GM19099 (cell line): ENCODE results near the gene MRPL2.
A peak's percentile ranks its signal among the peaks of the same experiment; 100 is the strongest.

Source experiments
- POLR2A ChIP-seq: IDR thresholded peaks from 3 replicates; pipeline ENCODE4 v1.6.1; 2011; ENCODE audit warnings: low read depth; ENCODE audit not compliant: insufficient read length; ENCODE audit errors: extremely low read depth

The MRPL2 gene

DNA sequence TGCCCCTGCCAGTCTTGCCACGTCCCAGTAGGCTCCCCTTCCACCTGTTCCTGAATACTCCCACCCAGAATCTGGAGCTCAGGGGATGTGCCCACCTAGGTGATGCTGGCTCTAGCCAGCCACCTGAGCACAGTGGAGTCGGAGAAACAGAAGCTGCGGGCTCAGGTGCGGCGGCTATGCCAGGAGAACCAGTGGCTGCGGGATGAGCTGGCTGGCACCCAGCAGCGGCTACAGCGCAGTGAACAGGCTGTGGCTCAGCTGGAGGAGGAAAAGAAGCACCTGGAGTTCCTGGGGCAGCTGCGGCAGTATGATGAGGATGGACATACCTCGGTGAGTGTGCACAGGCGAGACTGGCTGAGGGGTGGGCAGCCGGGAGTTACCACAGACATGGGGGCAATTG, 3.6 kb upstream of the MRPL2 start:
- no peak for TF ChIP-seq POLR2A

DNA sequence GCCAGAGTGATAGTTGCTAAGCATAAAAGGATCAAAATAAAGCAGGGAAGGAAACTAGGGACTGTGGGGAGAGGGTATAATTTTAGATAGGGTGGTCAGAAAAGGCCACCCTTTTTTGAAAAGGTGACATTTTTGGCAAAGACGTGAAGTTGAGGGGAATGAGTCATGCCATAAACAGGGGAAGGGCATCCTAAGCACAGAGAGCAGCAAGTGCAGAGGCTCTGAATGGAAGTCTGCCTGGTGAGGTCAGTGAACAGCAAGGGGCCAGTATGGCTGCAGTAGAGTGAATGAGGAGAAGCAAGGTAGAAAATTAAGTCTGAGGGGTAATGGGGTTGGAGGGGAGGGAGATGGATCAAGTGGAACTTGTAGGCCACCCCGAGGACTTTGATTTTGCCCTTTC, 2.6 kb upstream of the MRPL2 start:
- TF ChIP-seq POLR2A = no peak

DNA sequence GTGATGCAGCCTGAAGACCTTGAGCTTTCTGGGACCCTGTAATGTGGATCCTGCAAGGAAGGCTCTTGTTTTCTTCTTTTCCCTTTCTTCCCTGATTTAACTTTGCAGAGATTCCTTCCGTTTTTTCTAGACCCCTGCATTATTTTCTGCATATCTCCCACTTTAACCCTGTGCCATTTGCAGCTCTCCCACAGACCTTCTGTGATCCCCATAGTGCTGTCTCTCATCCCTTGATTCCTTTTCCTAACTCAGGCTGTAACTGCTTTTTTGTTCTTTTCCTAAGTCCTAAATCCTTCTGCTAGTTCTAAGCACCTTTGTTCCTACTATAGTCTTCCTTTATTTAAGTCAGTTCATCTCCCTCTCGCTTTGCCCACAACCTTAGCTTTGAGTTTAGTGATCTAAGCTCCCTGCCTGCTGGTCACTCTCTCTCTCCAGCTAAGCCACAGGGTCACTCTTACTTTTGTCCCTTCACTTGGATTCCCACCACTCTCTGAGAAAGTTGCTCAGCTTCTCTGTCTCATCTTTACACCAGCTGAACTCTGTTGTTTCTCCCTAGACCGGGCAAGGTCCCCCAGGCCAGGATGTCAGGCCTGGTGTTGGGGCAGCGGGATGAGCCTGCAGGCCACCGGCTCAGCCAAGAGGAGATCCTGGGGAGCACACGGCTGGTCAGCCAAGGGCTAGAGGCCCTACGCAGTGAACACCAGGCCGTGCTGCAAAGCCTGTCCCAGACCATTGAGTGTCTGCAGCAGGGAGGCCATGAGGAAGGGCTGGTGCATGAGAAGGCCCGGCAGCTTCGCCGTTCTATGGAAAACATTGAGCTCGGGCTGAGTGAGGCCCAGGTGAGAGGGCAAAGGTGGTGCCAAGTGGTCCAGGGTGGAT, 1.8 kb upstream of the MRPL2 start:
- TF ChIP-seq POLR2A = no peak

DNA sequence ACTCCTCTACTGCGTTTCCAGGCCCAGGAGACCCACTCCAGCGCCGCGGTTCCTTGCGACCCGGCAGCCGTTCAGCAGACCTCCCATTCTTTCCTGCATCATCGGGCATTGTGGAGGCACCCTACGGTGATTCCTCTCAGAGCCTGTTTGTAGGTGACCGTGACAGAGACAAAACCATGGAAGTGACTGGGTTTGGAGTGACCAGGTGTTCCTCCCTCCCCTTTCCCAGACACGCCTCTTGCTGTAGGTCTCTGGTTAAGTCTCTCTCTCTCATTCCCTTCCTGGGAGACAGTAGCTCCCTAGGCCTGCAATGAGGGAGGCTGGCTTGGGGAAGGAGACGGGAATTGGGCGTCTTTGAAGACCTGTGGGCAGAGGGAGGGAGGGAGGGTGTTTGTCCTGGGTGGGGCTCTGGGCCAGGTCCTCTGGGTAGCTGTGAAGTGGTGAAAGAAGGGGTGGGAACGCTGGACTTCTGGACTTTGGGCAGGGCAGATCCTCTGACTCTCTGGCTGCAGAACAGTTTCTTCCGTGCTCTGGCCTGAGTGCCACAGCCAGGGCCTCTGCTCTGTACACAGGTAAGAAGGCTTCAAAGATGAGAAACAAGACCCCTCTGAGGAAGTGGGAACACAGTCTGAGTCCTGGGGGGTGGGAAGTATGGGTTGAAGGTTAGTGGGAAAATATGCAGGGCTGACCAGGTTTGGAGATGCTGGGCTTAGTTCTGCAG, 960 bp upstream of the MRPL2 start:
- no peak for TF ChIP-seq POLR2A

DNA sequence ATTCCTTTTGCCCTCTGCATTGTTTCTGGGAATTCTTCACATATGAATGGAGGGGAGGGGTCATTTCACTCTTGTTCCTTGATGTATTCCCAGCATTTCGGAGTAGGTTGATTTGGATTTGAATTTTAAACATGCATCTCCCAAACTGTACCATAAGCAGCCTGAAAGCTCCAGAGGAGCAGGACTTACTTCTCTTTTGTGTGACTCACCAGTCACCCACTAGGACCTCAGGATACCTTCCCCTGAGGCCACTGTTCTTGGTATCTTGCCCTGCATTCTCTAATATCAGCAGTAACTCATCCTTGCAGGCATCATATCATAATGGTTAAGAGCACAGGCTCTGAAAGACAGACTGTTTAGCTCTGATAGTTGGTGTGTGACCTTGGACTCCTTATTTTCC, 703 bp downstream of the MRPL2 start:
- TF ChIP-seq POLR2A = no peak

DNA sequence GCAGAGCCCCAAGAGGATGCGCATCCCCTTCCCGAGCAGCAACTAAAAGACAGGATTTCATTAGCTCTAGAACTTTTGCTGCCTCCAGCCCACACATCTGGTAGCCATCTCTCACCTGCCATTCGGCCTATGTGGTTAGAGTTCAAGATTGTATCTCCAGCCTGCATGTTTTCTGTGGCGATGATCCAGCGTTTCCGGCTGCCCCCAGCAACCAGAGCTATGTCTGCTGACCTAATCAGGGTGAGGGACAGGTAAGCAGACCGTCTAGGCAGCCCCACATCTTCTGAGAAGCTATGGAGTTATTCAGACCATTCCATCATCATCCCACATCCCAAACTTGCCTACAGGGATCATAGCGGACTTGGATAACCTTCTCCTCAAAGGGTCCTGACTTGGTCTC, 3.3 kb downstream of the MRPL2 start:
- no peak for TF ChIP-seq POLR2A

DNA sequence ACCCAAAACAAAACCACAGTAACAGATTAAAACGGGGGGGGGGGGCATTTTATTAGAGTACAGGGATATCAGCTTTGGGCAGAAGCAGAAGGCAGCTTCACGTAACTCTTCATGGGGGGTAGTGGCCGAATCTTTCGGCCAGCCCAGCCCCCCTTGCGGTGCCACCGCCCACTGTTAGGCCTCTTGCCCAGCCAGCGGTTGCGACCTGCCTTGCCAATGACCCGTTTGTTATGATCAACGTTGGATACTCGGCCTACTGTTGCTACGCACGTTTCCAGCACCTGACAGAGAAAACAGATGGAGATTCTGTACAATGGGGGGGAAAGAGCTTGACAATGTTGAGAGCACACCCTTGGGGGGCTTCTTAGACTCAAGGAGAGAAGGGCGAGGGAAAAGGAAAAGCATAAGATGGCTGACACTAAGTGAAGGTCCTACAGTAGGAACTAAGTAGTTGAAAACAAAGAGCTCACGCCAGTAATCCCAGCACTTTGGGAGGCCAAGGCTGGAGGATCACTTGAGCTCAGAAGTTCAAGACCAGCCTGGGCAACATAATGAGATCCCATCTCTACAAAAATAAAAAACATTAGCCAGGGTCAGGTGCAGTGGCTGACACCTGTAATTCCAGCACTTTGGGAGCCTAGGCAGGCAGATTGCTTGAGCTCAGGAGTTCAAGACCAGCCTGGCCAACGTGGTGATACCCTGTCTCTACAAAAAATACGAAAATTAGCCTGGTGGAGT, 4.9 kb downstream of the MRPL2 start:
- TF ChIP-seq POLR2A = no peak

DNA sequence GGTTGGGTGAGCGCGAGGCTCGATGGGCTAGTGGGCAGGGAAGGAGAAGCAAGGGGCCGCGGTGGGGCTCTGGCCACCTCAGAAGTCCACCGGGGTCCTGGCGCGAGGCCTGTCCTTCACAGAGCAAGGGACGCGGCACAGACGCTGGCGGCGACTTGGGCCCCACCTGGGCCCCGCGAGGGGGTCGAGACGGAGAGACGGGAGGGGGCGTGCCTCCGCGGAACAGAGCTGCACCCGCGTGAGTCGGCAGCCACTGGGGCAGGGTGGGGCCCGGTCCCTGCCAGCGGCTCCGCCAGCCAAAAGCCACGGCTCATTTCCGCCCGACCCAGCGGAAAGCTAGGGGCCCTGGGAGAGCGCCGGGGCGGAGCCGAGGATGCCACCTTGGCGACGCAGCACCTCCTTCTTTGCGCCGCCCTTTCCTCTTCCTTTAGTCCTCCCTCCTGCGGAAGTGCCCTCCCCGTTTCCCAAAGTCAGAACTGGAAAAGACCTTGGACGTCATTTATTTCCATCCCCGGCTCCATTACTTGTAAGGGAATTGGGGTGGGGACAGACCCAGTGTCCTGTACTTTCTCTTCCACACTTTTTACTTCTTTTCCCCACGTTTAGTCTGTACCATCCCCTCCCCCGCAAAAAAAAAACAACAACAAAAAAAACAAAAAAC, 5.6 kb downstream of the MRPL2 start, which contains the start of gene CUL7:
Gene CUL7, minus strand, starts transcription at position 307 of the 661 bp plus-strand sequence. CDS start 1,063 bp downstream, outside the sequence.
- peak; percentile 91 for TF ChIP-seq POLR2A

DNA sequence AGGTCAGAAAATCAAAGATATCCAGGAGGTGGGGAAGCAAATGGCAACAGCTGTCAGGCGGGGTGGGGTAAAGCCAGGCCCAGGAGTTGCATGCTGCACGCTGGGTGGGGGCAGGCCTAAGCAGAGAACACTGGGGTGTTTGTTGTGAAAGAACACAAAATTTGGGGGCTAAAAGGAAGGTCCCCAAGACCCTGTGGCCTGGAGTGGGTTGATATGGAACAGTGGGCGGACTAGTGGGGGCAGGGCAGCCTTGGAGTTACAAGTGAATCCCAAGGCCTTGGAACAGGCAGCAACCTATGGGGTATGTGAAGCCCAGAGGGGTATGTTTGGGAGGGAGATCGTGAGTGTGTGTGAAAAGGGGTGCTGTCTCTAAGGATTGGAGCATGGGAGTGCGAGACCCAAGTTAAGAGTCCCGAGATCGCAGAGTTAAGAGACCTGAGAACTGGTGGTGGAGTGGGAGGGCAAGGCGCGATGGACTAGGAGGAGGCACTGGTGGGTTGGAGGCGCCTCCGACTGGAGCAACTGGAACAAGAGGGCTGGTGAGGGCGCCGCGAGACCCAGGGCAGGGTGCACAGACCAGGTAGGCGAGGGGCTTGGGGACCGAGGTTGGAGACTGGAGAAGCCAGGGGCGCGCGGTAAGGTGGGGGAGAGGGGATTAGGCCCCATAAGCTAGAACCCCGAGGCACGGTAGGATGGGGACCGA, 6.2 kb downstream of the MRPL2 start:
- no peak for TF ChIP-seq POLR2A

DNA sequence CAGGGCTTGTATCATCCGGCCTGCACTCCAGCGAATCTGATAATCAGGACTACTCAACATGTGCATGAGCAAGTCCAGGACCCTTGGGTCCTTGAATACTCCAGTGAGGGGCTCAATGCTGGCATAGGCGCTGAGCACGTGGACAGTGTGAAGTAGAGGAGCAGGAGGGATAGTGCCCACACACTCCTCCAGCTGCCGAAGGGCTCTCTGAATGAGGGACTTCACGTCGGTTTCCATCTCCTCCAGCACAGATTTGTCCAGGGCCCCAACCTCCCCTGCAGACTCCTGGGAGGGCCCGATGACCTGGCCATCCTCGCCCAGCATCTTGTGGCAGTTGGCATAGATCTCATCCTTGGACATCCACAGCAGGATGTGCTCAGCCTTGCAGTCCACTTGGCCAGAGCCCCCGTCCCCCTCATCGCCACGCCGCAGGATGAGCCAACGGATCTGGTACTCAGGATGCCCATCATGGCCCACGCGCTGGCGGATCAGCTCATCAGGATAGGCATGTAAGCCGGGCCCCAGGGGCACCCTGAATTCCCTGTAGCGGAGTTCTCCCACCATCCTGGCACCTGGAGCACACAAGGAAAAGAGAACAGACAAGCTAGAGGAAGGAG, 6.9 kb downstream of the MRPL2 start:
- TF ChIP-seq POLR2A = no peak

DNA sequence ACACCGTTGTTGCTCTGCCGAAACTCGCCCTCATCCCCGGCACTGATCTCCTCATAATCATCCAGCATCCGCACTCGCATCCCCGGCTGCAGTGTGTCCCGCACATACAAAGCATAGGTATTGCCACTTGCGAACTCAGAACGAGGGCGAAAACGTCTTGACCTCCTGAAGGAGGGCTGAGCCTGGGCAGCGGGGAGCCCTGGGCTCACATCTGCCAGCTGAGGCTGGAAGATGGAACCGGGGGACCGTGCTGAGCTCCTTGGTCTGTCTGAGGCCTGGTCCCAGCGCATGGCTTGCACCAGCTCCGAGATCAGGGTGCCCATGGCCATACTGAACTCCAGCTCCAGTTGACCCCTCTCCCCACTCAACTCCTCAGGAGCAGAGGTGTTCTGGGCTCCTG, 8.3 kb downstream of the MRPL2 start:
- TF ChIP-seq POLR2A = no peak

DNA sequence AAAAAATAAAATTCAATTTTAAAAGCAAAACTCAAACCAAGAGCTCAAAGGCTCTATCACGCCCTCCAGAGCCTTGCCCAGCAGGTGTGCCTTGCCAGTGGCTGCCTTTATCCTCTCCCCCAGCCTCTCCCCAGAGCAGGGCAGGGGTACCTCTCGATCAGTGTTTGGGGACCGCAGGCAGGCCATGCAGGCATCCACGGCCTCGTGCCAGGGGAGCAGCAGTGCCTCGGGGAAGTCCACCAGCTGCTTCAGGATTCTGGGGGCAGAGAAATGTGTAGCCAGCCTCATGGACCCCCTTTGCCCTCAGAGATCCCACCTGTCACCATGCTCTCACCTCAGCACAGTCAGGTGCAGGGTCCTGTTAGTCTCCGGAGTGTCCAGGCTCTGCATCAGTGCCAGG, 11.2 kb downstream of the MRPL2 start:
- TF ChIP-seq POLR2A = no peak

DNA sequence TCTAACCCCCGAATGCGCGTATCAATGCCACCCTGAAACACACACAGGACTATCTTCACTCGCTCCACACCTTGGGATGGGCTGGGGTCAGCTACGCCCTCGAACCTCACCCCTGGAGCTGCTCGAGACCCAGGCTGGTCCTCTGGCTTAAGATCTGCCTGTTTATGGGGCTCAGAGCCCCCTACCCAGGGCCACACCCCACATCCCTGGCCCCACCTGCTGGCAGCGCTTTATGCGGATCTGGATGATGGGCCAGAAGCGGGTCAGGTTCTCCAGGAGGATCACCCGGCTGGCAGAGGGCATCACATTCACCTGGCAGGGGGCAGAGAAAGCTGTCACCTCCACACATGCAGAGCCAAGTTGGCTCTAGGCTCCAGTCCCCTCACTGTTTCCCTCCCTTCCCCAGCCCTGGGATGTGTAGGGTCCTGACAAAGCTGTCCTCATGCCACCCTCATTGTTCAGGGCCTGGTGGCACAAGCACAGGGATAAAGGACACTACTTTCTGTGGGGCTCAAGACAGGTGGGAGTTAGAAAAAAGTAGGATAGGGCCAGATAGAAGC, 13.8 kb downstream of the MRPL2 start:
- no peak for TF ChIP-seq POLR2A

DNA sequence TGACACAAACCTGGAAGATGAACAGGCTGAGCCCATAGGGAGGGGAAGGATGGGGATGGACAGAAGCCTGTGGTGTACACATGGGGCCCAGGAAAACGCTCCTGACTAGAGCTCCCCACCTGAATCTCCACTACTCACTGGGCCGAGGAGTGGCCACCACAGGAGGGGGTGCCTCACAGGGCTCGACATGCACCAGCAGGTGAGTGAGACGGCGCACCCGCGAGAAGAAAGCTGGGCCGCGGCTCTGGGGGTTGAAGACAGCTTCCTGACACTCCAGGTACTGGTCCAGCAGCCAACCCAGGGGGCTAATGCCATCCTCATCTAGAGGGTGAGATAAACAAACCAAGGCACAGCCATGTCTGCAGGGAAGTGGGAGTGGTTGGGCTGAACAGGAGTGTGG, 15.9 kb downstream of the MRPL2 start:
- no peak for TF ChIP-seq POLR2A

DNA sequence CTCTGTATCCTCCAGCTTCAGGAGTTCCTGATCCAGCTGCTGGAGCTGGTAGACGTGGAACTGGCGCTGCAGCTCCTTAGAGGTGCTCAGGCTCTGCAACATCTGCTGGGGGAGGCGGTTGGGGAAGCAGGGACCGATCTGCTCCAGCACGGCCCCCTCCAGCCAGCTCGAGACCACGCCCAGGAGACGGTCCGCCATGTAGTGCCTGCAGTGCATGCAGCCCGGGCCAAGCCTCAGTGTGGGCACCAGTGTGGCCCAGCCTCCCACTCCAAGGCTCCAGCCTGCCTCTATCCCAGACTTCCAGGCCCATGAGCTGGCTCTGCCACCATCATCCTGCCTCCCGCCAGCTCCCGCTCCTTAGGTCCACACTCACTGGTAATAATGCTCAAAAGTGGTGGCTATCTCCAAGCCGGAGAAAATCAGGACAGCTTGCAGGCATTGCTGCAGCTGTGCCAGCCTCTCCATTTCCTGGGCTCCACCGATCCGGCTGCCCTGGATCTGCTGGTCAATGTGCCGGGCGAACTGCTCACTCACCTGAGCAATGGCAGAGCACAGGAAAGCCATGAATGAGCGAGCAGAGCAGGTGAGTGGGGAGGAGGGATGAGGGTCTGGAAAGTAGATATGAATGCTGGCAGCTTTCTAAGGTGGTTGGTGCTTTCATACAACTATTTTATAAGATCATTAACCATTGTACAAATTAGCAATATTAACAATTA, 18.5 kb downstream of the MRPL2 start:
- no peak for TF ChIP-seq POLR2A
